HG03342 (cell line): ENCODE data around the gene HTR6.
A peak's percentile ranks its signal among the peaks of the same experiment; 100 is the strongest.

Experiments used
- ATAC-seq: cut with Tn5 transposase; IDR thresholded peaks from one replicate; pipeline ENCODE4 v1.9.1; 2021; ENCODE audit warnings: mild to moderate bottlenecking, moderate library complexity; ENCODE audit not compliant: unreplicated experiment

The HTR6 gene

DNA sequence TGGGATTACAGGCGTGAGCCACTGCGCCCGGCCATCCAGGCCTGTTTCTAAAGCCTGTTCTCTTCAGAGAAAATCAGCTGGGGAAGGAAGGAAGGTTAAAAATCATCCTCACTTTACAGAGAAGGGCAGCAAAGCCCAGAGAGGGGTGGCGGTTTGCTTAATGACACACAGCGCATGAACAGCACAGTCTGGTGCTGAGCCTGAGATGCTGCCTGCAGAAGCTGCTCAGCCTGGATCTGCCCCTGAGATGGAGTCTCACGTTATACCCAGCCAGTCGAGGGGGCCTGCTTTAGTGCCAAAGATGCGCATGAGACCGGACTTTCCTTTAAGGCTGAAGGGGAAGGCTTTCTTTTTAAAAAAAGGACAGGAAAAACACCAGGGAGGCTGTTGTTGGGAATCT, 21.3 kb downstream of the HTR6 start:
- no peak for ATAC-seq

DNA sequence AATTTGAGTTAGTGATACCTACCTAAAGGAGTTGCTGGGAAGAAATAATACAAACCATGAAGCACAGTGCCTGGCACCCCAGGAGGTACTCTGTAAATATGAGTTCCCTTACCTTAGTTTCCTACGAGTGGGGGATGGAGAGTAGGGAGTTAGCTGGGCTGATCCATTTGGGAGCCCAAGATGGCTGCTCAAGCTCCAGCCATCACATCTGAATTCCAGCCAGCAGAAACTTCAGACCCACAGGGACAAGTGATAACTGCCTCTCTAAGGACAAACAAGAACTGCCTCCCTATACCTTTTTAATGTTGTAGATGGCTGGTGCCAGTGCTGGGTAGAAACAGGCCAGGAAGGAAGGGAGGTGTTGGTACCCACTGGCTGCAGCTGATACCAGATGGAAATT, 22.7 kb downstream of the HTR6 start:
- ATAC-seq = no peak

- no peak for ATAC-seq
Observed at GRCh38 chr1:19688041-19688842, 23.6 kb downstream of the HTR6 start.

GRCh38 chr1:19689085-19689757, 24.5 kb downstream of the HTR6 start:
- no peak for ATAC-seq

DNA sequence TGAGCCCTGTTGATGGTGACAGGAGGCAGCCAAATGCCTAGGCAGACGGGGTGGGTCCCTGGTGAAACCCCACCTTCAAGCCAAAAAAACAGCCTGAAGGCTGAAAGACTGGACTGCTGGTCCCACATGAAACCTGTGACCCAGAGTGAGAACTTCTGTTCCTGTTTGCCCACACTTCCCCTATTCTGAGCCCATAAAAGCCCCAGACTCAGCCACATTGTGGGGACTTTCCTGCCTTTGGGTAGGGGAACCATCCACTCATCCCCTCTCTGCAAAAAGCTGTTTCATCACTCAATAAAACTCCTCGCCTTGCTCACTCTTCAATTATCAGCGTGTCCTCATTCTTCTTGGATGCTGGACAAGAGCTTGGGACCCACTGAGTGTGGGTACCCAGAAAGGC, 25.2 kb downstream of the HTR6 start:
- ATAC-seq = no peak

DNA sequence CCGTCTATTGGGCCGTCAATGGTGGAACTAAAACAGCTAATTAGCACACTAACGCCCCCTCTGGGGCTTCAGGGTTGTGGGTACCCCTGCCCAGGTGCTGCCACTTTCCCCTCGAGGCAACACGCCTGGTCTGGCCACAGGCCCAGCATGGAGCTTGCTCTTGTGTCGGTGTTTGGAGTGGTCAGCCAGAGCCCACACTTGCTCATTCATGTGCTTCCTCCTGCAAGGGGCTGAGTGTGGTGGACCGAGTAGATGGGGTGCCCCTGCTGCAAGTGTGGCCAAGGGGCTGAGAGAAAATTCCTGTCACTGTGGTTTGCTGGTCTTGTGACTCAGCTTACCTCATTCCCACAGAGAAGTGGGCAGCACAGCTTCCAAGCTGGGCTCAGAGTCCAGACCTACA, 25.7 kb downstream of the HTR6 start:
- ATAC-seq = no peak

GRCh38 chr1:19694298-19694697, 29.6 kb downstream of the HTR6 start:
- no peak for ATAC-seq

DNA sequence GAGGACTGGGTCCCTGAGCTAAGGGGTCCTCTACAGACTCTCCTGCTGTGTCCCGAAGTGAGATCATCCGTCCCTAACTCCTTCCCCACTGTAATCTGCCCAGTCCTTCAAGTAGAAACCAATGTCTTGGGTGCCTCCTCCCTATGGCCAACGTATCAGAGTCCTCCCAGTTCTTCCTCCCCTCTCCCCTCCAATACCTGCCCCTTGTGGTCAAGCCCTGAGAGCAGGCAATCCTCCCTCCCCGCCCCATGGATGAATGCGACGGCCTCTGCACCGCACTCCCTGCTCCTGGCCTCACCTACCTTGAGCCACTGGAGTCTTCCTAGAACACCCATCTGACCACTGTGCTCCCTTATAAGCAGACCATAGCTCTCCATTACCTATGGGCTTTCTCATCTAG, 31.1 kb downstream of the HTR6 start:
- ATAC-seq = no peak

DNA sequence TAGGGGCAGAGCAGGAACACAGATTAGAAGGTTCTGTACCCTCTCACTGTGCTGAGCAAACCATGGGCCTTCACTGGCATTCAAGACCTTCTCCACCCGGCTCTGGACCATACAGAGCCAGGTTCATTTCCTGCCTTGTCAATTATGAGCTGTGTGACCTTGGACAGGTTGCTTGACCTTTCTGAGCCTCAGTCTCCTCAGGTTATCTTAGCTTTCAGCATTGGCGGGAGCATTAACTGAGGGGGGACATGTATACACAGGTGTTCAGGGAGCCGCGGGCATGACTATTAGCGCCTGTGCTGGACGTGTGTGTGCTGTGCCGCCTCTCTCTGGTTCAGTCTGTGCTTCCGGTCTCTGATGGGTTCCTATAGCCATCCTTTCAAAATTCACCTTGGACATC, 32.1 kb downstream of the HTR6 start:
- no peak for ATAC-seq

DNA sequence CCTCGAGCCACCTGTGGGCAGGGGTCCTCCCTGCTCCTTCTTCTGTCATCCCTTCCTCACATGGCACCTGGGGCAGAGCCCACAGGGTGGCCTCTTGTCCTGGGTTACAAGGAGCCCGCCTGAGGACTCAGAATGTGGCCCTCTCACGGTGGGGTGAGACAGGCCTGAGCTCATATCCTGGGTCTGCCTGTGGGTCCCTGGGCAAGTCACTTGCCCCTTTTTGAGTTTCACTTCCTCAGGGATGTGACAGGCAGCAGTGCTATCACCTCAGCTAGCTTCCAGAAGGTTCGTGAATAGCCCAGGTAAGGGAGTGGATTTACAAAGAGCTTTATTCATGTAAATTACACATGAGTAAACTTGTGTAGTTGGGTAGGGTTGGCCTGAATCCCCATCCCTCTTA, 33.5 kb downstream of the HTR6 start:
- no peak for ATAC-seq

DNA sequence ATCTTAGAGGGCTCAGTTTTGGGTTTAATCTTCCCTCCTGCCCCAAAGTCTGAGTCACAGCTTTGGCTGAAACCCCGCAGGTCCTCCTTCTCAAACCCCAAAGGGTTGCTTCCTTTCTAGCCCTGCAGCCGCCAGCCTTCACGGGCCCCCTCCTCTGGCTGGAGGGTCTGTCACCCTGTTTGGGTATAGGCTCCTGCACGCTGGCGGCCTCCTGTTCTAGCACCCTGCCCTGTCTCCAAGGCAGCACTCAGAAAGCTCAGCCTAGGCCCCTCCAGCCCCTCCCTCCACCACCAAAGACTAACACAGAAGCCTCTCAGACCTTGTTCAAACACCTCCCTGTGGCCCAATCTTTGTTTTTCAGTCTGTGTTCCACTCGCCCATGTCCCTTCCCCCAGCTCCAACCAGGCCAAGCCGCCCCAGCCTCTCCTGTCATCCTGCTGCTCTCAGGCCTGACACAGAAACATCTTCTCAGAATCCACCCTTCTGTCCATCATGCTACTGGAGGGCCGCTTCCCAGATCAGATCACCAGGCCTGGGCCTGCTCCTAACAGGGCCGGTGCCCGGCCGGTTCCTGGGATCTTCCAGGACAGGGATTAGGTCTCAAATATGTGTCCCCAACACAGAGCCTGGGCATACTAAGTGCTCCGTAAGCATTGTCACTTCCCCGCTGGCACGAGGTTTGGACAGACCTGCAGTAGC, 35.6 kb downstream of the HTR6 start:
- no peak for ATAC-seq

GRCh38 chr1:19703280-19703679, 38.6 kb downstream of the HTR6 start:
- no peak for ATAC-seq

DNA sequence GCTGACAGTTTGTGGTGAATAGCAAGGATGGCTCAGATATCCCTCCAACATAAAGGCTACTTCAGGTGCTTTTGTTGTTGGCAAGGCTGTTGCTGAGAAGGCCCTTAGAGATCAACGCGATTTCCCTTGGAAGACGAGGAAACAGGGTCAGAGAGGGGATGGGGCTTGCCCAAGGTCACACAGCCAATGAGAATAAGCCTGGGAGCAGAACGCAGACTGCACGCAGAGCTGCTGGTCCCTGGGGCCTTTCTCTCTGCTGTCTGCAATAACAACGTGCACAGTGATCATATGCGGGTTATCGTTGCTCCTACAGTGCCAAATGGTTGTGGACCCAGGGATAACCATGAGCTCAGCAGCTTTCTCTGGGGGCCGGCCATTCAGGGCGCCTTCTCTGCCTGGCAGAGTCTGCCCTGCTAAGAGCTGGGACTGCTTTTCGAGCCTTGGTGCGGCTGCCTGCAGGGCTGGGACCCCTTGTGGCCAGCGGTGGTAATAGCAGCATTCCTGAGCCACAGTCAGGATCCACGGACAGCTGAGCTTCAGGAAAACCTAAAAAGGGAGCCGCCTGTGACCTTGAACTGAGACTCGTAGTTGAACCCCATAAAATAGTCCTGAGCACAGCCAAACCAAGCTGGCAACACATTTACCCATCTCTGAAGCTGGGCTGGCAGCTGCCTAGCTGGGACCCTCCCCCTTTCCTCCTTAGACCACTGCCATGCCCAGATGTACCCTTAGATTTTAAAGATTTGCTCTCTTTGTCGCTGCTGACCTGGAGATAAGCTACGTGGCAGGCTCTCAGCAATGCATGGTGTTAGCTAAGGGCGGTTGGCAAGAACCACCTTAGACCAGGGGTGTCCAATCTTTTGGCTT, 39.8 kb downstream of the HTR6 start:
- no peak for ATAC-seq

DNA sequence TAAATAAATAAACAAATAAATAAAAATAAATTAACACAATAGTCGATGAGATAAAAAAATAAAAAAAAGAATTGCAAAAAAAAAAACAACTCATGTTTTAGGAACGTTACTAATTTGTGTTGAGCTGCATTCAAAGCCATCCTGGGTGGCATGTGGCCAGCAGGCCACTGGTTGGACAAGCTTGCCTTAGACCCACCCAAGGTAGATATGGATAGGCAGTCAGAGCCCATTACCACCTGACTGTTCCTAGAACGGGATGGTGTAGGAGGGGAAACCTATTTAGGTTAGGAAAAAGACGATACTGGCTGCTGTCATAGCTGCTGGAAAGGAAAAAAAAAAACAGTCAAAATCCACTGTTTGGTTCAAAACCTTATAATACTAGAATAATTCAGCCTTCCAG, 40.8 kb downstream of the HTR6 start:
- no peak for ATAC-seq

DNA sequence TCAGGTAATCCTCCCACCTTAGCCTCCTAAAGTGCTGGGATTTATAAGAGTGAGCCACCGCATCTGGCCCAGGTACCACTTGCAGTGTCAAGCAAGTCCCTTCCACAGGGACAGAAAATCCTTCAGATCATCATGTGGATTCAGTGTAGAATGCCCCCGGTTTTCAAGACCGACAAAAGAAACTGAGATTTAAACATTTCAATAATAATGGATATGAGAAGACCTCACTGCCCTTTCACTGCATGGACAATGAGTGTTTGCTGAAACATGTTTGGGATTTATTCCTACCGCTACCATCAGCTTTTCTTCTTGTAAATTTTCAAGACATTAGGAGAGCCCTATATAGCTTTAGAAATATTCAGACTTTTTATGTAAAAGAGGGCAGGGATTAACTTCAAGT, 41.5 kb downstream of the HTR6 start:
- no peak for ATAC-seq

- no peak for ATAC-seq
Observed at GRCh38 chr1:19708567-19709110, 44.0 kb downstream of the HTR6 start.

GRCh38 chr1:19709260-19709793, 44.7 kb downstream of the HTR6 start:
- no peak for ATAC-seq

- peak; percentile 42 for ATAC-seq
Observed at GRCh38 chr1:19710825-19711611, 46.3 kb downstream of the HTR6 start.

GRCh38 chr1:19712928-19713327, 48.3 kb downstream of the HTR6 start:
- no peak for ATAC-seq
